GM21717 (cell line): ENCODE data around the gene ZBTB48.
"Not testable (repeated sequence)": the region's sequence is repeated elsewhere in the genome, so short reads cannot be mapped to it uniquely, and the experiment has no call there.

ENCODE experiments used
- ATAC-seq: cut with Tn5 transposase; IDR thresholded peaks from one replicate; pipeline ENCODE4 v1.9.1; 2021; ENCODE audit warnings: mild to moderate bottlenecking, moderate library complexity; ENCODE audit not compliant: unreplicated experiment

The ZBTB48 gene

GRCh38 chr1:6579374-6580118, at the start of gene ZBTB48:
ZBTB48 (plus strand) TSS chr1:6579994; CDS start chr1:6580610, 616 bp downstream.
- peak; percentile 94 for ATAC-seq

GRCh38 chr1:6530504-6531160, 49.2 kb upstream of the ZBTB48 start:
- no peak for ATAC-seq

GRCh38 chr1:6531996-6532395, 47.8 kb upstream of the ZBTB48 start:
- ATAC-seq, result no peak

- ATAC-seq, result no peak
These were observed 45.5 kb upstream of the ZBTB48 start for GRCh38 chr1:6534248-6534822.

- no peak for ATAC-seq
These were observed 44.6 kb upstream of the ZBTB48 start for GRCh38 chr1:6535214-6535613.

- ATAC-seq, result no peak
These were observed 43.5 kb upstream of the ZBTB48 start for GRCh38 chr1:6536291-6536690.

GRCh38 chr1:6538956-6539355, 40.8 kb upstream of the ZBTB48 start:
- no peak for ATAC-seq

GRCh38 chr1:6544831-6545230, 35.0 kb upstream of the ZBTB48 start:
- ATAC-seq, result no peak

GRCh38 chr1:6545276-6546112, 34.3 kb upstream of the ZBTB48 start:
- ATAC-seq, result no peak

- ATAC-seq, result no peak
These were observed 33.5 kb upstream of the ZBTB48 start for GRCh38 chr1:6546326-6546725.

GRCh38 chr1:6547301-6547700, 32.5 kb upstream of the ZBTB48 start:
- no peak for ATAC-seq

- ATAC-seq, result peak; percentile 94
These were observed 25.5 kb upstream of the ZBTB48 start, which contains the start of gene NOL9 for GRCh38 chr1:6554031-6554906. NOL9 (minus strand) TSS chr1:6554513; CDS start chr1:6554502, 11 bp downstream.

- ATAC-seq, result no peak
These were observed 24.7 kb upstream of the ZBTB48 start, which contains the start of gene TAS1R1 for GRCh38 chr1:6554907-6555778. TAS1R1 (plus strand) TSS chr1:6555307; CDS start chr1:6555374, 67 bp downstream.

GRCh38 chr1:6557597-6557996, 22.2 kb upstream of the ZBTB48 start:
- no peak for ATAC-seq

- ATAC-seq, result not testable (repeated sequence)
These were observed 20.6 kb upstream of the ZBTB48 start for GRCh38 chr1:6559161-6559560.

GRCh38 chr1:6560267-6560666, 19.5 kb upstream of the ZBTB48 start:
- no peak for ATAC-seq

- no peak for ATAC-seq
These were observed 10.8 kb upstream of the ZBTB48 start for GRCh38 chr1:6569033-6569432.

GRCh38 chr1:6570100-6570499, 9.7 kb upstream of the ZBTB48 start:
- no peak for ATAC-seq

GRCh38 chr1:6570987-6571386, 8.8 kb upstream of the ZBTB48 start:
- ATAC-seq, result no peak
